Activated CD4-positive, CD25-positive, alpha-beta regulatory T cell (primary cell): ENCODE data around the gene TNNT2.

Experiments used
- DNase-seq, 4 experiments: peaks; one replicate each; lab custom pipeline; 2025; lab: John Stamatoyannopoulos, UW

The TNNT2 gene

DNA sequence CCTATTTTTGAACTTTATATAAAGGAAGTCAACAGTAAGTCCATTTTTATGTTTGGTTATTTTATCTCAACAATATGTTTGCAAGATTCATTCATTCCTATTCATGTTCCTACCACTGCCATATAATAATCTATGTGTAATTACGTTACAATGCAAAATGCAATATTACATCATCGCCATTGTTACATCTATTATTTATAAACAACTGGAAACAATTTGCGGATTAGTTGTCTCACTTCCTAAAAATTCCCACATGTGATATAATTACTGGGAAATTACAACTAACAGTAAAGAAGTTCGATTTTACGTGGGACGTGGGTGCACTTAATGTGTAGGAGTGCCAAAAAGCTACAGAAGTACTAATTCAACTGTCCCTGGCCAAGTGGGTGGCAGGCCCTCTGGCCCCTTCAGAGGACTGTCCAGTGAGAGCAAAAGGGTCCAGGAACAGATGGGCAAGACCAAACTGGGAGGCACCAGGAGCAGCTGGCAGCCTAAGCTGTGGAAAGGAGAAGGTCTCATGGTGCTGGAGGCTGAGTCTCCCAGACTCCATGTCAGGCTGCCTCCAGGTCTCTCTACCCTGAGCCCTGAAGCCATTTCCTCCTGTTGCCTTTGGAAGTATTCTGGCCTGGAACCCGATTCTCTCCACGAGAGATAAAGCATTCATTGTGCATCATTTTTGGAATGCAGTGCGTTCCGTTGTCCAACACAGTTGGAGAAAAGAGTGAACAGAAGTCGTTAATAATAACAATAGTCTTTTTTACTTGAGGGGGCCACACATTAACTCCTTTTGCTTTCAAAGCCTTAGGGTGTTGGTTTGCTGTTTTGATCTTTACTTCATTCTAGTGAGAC, 42.9 kb downstream of the TNNT2 start:
- DNase-seq = no peak

GRCh38 chr1:201332616-201333335, 44.7 kb downstream of the TNNT2 start:
- DNase-seq = no peak

DNA sequence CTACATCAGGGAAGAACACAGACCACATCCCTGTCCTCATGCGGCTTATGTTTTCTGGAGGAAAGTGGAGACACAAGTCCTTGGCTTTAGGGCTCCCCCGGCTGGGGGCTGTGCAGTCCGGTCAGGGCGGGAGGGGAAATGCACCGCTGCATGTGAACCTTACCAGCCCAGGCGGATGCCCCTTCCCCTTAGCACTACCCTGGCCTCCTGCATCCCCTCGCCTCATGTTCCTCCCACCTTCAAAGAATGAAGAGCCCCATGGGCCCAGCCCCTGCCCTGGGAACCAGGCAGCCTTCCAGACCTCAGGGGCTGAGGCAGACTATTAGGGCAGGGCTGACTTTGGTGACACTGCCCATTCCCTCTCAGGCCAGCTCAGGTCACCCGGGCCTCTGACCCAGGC, 45.5 kb downstream of the TNNT2 start:
- no peak for DNase-seq

DNA sequence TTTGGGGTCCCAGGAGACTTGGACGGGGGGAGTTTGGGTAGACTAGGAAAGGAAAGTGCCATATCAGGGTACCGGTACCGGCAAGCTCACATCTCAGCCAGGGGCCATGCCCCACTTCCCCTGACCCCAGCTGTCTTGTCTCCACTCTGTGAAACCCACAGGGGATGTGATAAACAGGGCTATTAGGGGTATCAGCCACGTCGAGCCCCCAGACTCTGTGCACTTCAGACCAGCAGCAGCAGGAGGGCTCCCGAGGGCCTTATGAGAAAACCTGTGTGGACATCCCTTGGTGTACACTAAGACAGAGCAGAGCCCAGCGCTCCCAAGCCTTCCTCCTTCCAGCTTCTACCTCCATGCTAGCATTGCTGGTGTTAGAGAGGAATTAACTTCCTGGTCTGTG, 46.3 kb downstream of the TNNT2 start:
- DNase-seq = no peak

- DNase-seq = no peak
Observed at GRCh38 chr1:201330541-201330940, 46.9 kb downstream of the TNNT2 start.

GRCh38 chr1:201329801-201330200, 47.7 kb downstream of the TNNT2 start:
- no peak for DNase-seq

GRCh38 chr1:201329286-201329685, 48.2 kb downstream of the TNNT2 start:
- DNase-seq = no peak

DNA sequence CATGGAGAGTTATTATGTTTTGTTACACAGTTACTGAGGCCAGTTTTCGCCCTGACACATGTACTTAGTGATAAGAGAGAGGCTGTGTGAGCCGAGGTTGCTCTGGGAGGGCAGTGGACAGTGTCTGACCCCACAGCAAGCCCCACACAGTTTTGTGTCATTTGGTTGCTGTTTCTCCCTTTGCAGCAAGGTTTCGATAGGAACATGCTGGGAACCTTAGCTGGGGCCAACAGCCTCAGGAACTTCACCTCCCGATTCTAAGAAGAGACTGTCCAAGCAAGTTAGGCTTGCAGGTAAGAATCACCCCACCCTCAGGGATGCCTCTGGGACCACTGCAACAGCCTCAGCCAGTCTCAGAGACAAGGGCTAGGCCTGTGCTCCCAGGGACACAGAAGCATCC, 48.9 kb downstream of the TNNT2 start:
- no peak for DNase-seq

DNA sequence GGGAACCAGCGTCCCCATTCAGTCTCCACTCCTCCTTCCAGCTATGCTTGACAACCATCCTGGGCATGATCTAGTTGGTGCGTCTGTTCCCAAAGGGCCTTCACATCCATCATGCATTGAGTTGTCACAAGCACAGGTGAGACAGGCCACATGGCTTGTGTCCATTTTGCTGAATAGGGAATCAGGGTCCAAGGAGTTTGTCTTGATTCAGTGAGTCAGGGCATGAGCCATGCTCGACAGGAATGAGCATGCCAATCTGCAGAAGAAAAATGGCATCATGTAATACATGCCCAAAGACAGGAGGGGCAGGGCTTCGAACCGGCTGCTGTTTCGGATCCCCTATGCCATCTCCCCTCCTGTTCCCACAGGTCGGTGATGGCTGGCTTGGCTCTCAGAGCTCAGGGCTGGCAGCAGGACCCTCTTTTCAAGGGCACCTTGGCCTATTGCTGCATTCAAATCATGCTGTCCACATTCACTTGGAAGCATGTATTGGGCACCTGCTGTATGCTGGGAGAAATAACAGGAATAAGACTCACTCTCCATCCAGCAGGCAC, 49.7 kb downstream of the TNNT2 start:
- DNase-seq = no peak

DNA sequence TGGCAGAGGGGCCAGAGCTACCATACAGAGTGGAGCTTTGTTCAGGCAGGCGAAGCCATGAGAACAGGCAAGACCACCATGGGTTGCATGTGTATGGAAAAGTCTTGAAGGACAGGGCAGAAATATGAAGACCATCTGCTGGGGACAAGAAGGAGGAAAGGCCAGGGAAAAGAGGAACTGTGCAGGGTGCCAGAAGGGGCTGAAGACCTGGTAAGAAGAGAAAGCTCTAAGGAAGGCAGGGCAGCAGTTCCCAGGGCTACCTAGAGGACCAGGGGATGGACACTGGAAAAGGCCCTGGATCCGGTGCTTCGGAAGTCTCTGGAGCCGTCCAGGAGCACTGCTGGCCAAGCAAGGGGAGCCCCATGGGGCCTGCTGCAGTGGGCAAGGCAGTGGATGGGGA, 50.8 kb downstream of the TNNT2 start:
- no peak for DNase-seq

DNA sequence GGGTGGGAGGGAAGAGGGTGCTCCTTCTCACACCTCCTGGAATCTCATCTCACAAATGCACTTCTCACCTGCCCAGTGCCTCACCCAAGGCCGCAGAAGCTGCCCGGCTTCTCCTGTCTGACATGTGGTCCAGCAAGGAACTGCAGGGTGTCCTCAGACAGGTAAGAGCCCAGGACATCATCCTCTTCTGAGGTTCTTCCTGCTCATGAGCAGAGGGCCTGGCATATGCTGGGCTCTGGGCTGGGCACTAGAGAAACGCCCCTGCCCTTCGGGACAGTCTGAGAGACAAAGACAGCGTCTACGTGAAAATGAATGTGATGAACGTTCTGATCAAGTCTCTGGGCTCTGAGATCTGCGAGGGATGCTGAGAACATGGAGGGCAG, 51.8 kb downstream of the TNNT2 start:
- no peak for DNase-seq

DNA sequence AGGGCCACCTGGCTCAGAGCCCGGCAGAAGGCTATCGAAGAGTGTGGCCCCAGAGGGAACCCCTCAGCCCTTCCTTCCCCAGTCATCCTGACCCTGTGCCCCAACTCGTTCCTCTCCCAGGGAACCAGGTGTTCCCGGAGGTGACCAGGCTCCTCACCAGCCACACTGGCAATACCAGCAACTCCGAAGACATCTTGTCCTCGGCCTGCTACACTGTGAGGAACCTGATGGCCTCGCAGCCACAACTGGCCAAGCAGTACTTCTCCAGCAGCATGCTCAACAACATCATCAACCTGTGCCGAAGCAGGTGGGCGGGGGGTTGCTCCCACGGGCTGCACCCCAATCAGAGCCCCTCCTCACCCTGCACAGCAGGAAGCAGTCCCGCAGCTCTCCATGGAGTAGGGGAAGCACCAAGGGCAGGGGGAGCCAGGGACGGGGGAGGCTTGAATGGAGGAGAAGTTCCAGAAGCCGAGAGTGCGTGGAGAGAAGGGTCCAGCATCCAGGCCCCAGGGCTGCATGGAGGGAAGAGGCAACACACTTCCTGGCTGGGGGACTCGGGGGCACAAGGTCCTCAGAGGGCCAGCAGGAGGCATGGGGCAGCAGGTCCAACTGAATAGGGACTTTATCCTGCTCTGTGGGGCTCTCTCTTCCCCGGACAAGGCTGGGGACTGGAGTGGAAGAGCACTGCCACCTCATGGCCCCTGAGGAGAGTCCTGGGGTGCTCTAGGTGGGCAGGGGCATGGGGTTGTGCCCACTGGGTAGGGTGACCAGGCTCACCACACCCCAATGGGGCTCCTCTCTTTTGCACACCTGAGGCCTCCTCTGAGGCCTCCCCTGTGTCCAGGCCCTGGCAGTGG, 52.4 kb downstream of the TNNT2 start:
- no peak for DNase-seq

DNA sequence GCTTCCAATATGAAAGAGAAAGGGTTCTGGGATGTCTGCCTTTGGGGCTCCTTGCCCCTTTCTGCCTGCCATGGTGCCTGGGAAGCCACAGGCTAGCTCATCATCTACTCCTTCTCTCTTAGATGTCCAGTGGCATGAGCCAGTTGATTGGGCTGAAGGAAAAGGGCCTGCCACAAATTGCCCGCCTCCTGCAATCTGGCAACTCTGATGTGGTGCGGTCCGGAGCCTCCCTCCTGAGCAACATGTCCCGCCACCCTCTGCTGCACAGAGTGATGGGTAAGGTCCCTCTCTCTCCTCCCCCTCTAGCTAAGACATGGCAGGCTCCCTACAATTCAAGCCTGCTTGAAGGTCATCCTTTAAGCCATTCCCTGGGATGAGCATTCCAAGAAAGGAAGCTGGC, 53.2 kb downstream of the TNNT2 start:
- DNase-seq = no peak

DNA sequence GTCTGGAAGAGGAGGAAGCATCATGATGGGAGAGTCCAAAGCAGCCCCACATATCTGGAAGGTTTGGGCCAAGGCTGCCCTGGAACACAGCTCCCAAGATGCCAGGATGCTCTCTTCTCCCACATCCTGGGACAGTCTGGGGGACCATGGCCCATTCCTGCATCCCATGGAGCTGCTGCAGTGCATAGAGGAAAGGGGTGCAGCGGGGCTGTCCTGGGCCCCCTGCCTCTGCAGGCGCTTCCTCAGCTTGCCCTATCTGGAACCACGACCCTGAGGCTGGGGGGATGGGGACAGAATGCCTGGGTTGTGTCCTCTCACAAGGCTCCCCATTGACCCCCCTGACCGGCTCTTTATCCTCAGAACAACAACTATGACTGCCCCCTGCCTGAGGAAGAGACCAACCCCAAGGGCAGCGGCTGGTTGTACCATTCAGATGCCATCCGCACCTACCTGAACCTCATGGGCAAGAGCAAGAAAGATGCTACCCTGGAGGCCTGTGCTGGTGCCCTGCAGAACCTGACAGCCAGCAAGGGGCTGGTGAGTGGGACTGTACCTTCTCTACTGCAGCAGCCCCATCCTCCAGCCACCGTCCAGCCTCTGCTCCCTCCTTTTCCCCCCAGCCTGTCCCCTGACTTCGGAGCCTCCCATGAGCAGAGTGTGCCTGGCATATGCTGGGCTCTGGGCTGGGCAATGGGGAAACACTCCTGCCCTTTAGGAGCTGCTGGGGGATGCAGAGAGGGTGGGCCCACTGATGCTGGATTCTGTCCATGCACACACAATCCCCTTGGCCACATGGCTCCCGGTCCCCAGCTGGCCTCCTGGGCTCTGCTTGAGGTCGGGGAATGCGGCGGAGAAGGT, 54.6 kb downstream of the TNNT2 start:
- no peak for DNase-seq

DNA sequence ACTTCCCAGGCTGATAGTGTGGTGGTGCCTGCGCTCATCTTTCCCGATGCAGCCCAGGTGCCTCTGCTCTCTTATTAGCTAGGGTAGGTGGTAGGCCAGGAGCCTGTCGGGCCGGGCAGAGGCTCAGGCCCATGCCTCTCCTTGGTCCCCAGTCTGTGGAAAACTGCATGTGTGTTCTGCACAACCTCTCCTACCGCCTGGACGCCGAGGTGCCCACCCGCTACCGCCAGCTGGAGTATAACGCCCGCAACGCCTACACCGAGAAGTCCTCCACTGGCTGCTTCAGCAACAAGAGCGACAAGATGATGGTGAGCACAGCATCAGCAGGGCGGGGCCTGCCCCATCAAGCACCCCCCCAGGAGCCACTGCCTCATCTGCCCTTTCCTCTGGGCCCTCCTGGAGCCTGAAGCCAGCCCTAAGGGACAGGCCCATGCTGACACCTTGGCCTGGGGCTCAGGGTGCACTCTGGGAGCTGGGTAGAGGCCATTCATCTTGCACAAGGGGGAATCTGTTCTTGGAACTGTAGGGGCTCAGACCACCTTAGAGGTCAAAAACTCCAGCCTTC, 55.6 kb downstream of the TNNT2 start:
- no peak for DNase-seq

DNA sequence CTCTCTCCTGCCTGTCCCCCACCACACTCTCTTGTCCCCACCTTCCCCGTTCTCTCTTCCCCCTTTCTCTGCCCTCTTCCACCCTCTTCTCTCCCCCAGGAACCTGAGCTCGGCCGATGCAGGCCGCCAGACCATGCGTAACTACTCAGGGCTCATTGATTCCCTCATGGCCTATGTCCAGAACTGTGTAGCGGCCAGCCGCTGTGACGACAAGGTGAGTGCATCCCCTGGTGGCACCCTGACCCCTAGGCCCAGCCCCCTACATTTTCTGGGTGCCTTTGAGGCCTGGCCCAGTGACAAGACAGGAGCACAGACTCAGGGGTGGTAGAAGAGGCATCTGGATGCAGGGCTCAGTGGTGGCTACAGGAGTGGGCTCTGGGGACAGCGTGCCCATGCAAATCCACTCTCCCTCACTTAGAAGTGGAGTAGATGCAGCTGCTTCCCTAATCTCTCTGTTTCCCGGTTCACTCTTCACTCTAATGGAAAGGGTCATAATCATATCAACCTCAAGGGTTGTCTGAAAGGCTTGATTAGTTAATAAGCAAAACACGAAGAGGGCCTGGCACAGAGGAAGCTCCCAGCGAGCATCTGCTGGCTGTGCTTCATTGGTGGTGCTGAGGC, 57.2 kb downstream of the TNNT2 start:
- DNase-seq = no peak

GRCh38 chr1:201319631-201320030, 57.8 kb downstream of the TNNT2 start:
- DNase-seq = no peak

GRCh38 chr1:201318504-201319340, 58.8 kb downstream of the TNNT2 start:
- no peak for DNase-seq

GRCh38 chr1:201317551-201317950, 59.9 kb downstream of the TNNT2 start:
- DNase-seq = no peak

- DNase-seq = no peak
Observed at GRCh38 chr1:201316556-201316955, 60.9 kb downstream of the TNNT2 start.
